G401.6 (cell line): ENCODE data around the gene C12orf50.
"Not testable (repeated sequence)": the region's sequence is repeated elsewhere in the genome, so short reads cannot be mapped to it uniquely, and the experiment has no call there.

Experiments
- FAIRE-seq: peaks from 2 replicates; lab custom pipeline; 2012; peaks lifted over from hg19 to GRCh38; lab: Jason Lieb, UNC

The C12orf50 gene

DNA sequence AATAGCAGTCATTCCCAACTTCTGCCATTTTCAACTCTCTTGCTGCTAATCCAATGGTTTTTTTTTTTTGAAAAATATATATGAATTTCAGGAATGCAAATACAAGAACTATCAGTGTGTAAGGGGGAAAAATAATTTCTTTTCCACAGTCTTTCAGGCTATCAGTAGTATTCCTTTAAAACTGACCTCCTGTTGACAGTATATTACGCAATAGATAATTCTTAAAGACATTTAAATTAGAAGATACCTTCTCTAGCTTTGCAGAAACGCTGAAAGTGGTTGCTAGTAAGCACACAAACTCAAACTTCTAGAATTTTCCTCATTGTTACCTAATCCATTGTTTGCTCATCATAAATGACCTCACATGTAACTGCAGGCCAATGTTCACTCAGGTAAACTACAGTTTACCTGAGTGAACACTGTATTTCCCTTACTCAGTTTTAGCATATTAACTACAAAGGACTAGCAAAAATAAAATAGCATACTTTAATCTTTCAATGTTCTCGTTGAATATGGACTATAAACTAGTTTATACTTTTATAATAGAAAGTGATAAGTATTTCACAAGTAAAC is at the start of gene C12orf50:
TSS of gene C12orf50 (minus strand) at position 309 of the 573 bp plus-strand sequence. CDS start 2,439 bp downstream, outside the sequence.
- FAIRE-seq = no peak

DNA sequence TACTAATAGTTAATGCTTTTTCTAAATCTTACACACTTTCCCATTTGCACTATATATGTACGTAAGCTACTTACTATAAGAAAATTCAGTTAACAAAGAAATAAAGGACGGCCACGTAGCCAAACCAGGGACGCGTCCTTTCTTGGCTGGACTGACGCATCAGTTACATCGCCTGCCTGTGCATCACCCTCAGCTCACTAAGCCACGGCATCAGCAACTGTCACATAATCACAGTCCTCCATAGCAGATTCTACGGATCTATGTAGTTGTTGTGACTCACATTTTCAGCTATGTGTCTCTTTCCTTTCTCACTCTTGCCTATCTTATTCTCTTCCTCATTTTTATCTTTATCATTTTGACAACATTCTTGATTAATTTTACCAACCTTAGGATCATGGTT is 38.1 kb upstream of the C12orf50 start:
- no peak for FAIRE-seq

DNA sequence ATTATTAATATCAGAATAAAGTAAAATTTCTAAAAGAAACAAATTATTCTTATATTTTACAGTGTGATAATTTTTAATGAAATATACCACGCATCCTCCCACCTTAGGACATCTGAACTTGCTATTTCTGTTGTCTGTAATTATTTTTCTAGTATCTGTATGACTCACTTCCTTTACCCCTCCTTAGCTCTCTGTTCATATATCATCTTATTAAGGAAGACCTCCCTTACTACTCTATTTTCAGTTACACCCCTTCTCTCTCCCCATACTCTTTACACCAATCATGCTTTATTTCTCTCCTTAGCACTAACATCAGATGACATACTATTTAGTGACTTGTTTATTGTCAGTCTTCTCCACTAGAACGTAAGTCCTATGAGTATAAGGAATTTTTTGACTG is 34.2 kb upstream of the C12orf50 start:
- no peak for FAIRE-seq

- no peak for FAIRE-seq
Observed at GRCh38 chr12:88062474-88062873, 33.3 kb upstream of the C12orf50 start.

DNA sequence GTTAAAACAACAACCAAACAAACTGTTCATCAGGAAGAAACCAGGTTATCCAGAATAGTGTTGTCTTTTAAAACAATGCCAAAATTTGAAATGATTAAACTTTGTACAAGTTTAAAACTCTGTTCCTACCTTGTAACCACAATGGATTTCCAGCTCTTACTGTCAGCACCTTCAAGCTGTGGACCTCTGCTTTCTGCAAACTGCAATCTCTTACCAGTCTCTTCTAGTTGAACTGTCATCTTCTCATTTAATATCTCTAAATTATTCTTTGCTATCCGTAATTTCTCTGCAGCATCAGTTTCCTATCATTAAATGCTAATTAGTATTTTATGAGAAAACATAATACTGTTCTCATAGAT is 29.5 kb upstream of the C12orf50 start:
- FAIRE-seq = no peak

DNA sequence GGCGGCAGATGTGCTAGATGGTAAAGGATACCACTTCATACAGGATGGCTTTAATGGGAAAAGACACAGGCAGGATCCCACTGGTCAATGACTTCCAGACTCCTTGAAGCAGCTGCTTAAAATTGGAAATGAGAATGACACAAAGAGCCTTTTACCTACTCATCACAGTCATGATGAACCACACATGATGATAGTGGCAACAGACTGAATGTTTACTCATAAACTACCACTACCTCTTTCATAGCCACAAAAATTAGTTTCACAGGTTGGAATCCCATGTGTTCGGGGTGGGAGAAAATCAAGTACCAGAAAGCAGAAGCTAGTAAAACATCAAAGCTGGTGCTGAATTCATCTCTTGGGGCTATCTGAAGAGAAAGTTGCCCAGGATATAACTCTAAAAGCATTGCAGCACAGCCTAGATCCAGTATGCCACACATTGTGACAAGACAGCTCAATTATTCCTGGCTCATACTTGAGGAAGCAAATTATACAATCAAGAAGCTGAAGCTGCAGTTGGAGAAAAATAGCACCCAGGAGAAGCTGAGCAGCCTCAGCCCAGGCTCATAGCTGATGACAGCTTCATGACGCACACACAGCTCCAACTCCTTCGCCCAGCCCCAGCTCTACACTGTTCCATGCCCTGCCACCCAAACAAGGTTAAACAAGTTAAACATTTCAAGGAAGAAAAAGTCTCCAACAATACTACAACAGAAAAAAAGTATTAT is 29.0 kb upstream of the C12orf50 start:
- no peak for FAIRE-seq

DNA sequence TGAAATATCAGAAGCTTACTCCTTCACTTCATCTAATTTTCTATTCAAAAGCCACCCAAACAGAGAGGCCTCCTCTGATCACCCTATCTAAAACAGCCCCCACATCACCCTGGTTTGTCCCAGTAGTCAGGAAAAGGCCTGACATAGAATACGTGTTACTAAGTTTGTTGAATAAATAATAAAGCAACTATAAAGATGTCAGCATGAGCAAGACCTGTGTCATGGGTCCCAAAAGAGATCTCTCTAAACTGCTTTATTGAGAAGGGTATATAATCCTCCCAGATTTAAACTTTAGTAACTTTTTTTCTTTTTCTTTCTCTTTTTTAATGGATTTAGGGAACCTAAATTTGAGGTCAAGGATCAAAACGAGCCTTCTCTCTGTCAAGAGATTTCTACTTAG is 27.4 kb upstream of the C12orf50 start:
- no peak for FAIRE-seq

GRCh38 chr12:88052686-88053085 is 23.5 kb upstream of the C12orf50 start:
- peak; percentile 84 for FAIRE-seq

- no peak for FAIRE-seq
Observed at GRCh38 chr12:88044035-88044434, 14.8 kb upstream of the C12orf50 start.

GRCh38 chr12:88037770-88038169 is 8.6 kb upstream of the C12orf50 start:
- no peak for FAIRE-seq

DNA sequence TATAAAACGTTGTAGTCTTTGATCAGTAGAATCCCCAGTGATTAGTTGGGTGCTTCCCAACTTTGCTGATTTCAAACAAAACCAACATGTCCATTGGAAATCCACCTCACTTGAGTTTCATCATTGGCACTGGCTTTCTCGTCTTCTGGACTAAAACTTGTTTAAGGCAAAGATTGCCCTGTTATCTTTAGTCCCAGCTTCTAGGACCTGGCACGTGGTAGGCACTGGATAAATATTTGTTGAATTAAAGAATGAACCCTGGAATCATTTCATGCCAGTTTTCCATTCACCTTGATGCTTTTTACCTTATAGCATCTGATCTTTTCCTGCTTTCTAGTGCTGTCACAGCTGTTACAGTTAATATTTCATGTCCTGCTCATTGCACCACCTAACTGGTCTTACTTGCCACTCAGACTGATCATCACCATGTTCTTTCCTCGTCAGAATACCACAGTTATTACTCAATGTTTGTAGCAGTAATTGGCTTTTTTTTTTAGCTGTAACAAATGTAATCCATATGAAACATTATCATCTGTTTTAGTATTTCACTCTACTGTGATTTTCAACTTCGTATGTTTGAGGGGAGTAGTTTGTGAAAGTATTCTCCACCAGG is 7.3 kb upstream of the C12orf50 start:
- no peak for FAIRE-seq

DNA sequence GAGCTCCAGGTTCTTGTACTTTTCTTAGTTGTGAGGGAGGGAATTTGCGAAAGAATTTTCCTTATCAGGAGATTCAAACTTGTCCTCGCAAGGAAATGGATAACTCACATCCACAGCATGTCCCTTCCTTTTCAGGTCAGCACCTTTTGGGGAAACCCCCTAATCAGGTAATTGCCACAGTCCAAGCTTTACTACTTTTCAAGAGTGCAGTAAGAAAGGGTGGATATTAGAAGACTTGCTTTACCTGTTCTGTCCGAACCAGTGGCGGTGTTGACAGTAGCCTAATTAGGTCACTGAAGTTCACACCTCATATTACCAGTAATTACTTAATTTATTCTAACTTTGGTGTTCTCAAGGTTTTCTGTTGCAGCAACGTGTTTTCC is 6.7 kb upstream of the C12orf50 start:
- no peak for FAIRE-seq

- FAIRE-seq = peak; percentile 74
Observed at GRCh38 chr12:88035271-88035906, 6.2 kb upstream of the C12orf50 start.

DNA sequence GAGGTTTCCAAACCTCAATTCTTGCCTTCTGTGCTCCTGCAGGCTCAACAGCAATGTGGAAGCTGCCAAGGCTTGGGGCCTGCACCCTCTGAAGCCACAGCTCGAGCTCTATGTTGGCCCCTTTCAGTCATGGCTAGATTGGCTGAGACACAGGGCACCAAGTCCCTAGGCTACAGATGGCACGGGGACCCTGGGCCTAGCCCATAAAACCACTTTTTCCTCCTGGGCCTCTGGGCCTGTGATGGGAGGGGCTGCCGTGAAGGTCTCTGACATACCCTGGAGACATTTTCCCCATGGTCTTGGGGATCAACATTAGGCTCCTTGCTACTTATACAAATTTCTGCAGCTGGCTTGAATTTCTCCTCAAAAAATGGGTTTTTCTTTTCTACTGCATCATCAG is 2.0 kb upstream of the C12orf50 start:
- not testable (repeated sequence) for FAIRE-seq

- FAIRE-seq = no peak
Observed at GRCh38 chr12:88026196-88026595, 3.0 kb downstream of the C12orf50 start.

DNA sequence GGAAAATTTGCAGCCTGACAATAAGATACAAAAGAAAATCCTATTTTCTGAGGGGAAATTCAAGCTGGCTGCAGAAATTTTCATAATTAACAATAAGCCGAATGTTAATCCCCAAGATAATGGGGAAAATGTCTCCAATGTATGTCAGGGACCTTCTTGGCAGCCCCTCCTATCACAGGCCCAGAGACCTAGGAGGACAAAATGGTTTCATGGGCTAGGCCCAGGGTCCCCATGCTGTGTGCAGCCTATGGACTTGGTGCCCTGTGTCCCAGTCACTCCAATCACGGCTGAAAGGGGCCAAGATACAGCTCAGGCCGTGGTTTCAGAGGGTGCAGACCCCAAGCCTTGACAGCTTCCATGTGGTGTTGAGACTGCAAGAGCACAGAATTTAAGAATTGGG is 11.2 kb downstream of the C12orf50 start:
- no peak for FAIRE-seq

GRCh38 chr12:88015825-88016224 is 13.4 kb downstream of the C12orf50 start:
- no peak for FAIRE-seq

DNA sequence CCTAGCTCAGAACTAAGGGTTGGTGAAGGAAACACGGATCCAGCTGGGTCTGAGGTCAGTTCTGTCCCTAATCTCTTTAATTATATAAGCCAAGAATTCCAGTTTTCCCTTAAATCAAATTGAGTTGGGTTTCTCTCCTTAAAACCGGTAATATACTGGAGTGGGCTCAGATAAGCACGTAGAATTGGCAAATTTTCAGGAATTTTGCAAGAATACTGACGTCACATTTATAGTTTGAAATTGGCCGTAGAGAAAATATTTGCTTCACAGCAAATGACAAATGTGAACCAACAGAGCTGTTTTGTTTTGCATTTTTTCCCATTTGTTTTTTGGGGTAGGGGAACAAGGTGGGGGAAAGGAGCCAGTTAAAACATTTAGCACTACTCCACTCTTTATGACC is 17.4 kb downstream of the C12orf50 start:
- FAIRE-seq = no peak

- no peak for FAIRE-seq
Observed at GRCh38 chr12:88006351-88006750, 22.9 kb downstream of the C12orf50 start.

GRCh38 chr12:88001327-88001726 is 27.9 kb downstream of the C12orf50 start:
- no peak for FAIRE-seq

DNA sequence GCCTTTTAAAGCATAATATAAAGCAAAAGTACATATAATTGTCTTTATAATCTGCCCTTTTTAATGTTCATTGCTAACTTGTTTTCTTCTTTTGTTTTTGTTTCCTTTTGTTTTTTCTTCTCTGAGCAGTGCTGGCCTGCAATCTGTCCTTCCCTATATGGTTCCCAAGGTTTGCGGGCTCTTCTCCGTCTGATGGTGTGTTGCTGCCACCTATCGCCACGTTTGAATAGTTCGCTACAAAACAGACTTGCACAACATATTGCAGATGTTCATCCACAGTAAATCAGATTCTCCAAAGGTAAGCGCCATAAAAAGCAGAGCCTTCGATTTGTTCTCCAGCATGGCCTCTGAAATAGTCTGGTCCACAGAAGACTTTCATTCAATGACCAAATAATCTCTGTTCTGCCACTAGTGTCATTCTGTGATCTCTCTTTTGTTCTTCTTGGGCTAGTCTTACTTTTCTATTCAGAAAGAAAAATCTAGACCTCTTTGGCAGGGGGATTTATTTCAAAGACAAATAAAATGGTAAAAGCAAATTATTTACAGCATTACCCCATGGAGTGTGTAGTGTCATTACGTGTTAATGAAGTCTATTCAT is 33.5 kb downstream of the C12orf50 start:
- FAIRE-seq = peak; percentile 80

GRCh38 chr12:87991483-87991882 is 37.7 kb downstream of the C12orf50 start:
- no peak for FAIRE-seq

DNA sequence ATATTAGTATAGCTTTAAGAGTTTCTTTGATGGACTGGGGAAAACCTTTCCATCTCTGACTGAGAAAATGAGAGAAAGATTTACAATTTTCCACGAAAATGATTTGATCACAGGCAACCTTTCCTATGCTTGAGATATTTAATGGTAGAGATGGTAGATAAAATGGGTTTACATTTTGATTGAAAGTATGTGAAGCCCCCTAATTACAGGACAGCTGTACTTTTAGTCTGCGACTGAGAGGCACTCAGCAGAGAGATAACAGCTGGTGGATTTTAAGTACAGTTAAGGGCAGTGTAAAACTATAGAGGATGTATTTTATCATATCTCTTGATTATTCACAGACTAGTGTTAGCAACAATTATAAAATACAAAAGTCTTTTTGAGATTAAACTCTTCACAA is 40.7 kb downstream of the C12orf50 start:
- FAIRE-seq = no peak
